NAMALWA (cell line): ENCODE data around the gene HPS1.
"Not testable (repeated sequence)": the region's sequence is repeated elsewhere in the genome, so short reads cannot be mapped to it uniquely, and the experiment has no call there.

Source experiments
- DNase-seq: peaks from one replicate; pipeline ENCODE4 v3.0.0-alpha.2; 2015; ENCODE audit warnings: low spot score

The HPS1 gene

DNA sequence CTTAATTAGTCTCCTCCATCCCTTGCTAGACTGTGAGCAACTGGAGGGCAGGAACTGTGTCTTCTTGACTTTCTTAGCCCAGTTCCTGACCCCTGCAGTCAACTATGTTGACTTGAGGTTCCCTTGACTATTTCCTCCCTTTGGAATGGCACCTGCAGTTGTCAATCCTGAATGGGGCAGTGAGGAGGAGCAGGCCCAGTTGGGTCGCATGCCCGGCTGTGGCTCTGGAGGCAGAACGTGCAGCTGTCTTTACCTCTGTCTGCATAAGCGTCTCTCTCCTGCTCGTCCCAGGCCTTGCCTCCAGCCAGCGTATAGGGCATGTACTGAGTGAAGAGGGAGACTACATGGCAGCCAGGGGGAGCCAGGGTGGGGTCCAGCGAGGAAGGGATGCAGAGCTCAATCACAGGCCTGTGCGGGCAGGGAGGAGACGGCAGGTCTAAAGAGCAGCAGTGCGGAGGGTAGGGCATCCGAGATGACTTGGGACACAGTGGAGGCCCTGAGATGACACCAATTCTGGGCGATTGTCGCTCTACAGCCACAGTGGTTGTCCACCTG, 58.6 kb downstream of the HPS1 start:
- DNase-seq = no peak

- DNase-seq = no peak
Observed at GRCh38 chr10:98384531-98385133, 62.1 kb downstream of the HPS1 start.

DNA sequence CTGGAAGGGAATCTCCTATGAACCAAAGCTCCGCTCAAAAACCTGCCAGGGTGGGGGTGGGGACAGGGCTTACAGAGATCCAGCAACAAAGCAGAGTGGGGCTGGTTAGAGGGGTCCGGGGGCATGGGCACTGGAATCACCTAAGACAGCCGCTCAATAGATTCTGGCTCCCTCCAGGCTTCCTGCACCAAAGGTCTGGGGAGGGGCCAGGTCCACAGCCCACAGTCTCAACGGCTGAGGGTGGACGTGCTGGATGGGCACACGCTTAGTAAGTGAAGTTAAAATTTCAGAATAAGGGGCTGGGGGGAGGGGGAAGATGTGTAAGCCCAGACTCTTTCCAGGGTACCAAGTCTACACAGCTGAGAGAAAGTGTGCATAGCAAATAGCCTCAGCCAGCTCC, 62.9 kb downstream of the HPS1 start:
- no peak for DNase-seq

DNA sequence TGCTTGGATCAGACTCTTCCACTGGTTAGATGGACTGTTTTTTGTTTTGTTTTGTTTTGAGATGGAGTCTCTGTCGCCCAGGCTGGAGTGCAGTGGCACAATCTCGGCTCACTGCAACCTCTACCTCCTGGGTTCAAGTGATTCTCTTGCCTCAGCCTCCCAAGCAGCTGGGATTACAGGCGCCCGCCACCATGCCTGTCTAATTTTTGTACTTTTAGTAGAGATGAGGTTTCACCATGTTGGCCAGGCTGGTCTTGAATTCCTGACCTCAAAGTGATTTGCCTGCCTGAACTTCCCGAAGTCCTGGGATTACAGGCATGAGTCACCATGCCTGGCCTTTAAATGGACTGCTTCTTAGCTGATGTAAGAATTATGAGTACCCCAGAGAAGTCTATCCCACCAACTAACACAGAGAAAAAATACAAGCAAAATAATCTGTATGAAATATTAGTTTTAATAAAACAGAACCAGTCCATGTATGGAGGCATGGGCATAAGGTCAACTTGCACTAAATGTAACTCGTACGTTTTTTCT, 63.5 kb downstream of the HPS1 start:
- not testable (repeated sequence) for DNase-seq

DNA sequence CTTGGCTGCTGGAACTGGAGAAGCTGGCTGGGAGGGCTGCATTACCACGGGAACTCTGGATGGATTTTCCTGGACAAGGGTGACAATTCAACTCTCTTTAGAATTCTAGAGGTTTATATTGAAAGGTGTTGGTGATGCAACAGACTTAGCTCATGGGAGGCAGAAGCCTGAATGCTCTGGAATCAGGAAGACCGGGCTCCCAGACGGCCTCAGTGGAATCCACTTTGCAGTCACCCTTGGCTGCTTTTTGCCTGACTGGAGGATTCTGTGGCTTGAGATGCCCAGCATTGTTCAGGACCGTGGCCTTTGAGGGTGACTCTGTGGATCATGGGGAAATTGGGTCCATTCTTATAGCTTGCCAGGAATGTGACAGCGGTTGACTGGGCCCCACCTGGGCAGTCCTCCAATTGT, 64.0 kb downstream of the HPS1 start:
- no peak for DNase-seq

DNA sequence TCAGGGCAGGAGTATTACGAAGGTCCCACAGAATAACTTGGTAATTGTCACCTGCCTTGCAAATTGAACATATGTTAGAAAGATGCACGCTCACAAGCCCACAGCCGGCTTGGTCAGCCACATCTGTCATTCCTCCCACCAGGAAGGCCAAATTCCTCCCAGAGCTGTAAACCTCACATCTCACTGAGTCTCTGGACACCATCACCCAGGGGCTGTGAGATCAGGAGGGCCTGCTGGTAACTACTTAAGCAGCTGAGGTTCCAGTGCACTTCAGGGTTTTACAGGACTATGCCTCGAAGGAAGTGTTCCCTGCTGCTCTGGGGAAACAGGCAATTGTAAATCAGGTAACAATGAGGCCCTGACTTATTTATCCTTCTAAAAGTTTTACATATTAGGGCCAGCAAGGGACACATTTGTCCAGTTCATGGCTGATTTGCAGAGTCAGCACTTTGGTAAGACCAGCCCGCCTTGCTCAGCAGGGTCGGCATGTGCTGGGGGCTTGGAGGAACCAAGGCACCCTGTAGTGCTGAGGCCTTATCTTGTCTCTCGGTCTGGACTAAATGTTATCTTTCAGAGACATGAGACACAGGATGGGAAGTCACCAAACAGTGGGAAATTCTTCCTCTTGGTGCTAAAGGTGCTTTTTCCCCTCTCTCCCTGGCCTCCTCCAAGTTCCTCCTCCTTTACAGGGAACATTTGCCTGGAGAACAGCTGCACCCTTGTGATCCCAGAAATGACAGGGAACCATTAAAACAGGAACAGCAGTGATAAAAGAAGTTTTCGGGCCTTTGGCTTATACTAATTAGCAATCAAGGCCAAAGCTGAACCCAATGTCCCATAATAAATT, 66.0 kb downstream of the HPS1 start:
- DNase-seq = no peak

DNA sequence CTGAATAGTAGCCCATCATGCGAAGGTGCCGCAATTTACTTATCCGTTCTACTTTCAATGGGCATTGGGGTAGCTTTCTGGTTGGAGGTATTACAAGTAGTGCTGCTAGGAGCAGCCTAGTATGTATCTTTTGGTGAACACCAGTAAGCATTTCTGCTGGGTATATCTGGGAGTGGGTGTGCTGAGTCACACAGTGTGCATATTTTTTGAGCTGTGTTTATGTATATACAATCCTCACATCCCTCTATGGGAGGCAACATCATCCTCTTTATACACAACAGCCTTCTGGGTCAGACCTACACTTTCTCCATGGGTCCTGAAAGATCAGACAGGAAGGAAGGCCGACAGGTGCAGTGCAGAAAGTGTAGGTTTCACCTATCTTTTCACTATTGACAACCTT, 68.0 kb downstream of the HPS1 start:
- no peak for DNase-seq

DNA sequence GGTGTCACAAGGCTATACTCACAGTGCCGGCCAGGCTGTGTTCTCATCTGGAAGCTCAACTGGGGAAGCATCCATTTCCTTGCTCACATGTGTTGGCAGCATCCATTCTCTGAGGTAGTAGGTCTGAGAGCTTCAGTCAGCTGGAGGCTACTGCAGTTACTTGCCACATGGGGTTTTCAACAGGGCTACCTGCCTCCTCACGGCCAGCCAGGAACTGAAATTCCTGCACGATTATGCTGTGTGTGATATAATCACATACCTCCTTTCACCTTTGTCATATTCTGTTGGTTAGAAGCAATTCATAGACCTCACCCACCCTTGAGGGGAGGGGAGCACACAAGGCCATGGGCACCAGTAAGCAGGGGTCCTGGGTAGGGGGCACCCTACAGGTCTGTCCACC, 69.2 kb downstream of the HPS1 start:
- no peak for DNase-seq

- DNase-seq = no peak
Observed at GRCh38 chr10:98377001-98377400, 69.7 kb downstream of the HPS1 start.

GRCh38 chr10:98376485-98376884, 70.2 kb downstream of the HPS1 start:
- DNase-seq = no peak

DNA sequence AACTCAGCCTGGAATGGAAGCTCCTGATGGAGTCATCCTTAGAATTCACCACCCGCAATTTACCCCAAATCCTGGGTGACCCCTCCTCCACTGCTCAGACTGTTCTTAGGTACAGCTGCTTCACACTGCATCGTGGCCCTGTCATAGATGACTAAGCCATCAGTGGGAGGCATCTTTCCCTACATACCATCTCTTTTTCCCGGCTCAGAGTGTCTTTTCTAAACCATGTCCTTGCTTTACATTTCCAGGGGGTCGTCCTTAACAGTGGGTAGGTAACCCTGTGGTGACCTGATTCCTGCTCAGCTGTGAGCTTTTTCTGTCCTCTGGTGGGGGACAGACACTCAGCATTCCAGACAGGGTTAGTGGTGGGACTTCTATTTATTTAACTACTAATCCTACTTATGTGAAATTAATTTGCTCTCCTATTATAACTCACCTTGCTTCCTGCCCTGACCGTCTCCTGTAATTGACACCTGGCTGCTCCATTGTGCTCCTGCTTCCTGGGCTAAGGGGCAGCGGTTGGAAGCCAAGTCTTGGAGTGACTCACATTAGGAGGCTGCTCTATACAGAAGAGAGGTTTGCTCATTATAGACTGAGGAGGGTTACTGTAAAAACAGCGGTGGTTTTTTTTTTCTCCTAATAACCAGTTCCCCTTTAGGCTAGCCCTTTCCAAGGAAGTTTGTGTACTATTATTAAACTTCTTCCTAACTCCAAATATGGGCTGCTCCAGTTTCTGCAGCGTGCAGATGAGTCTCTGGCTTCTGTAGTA, 72.3 kb downstream of the HPS1 start:
- DNase-seq = no peak

- DNase-seq = no peak
Observed at GRCh38 chr10:98373260-98374040, 73.3 kb downstream of the HPS1 start.

DNA sequence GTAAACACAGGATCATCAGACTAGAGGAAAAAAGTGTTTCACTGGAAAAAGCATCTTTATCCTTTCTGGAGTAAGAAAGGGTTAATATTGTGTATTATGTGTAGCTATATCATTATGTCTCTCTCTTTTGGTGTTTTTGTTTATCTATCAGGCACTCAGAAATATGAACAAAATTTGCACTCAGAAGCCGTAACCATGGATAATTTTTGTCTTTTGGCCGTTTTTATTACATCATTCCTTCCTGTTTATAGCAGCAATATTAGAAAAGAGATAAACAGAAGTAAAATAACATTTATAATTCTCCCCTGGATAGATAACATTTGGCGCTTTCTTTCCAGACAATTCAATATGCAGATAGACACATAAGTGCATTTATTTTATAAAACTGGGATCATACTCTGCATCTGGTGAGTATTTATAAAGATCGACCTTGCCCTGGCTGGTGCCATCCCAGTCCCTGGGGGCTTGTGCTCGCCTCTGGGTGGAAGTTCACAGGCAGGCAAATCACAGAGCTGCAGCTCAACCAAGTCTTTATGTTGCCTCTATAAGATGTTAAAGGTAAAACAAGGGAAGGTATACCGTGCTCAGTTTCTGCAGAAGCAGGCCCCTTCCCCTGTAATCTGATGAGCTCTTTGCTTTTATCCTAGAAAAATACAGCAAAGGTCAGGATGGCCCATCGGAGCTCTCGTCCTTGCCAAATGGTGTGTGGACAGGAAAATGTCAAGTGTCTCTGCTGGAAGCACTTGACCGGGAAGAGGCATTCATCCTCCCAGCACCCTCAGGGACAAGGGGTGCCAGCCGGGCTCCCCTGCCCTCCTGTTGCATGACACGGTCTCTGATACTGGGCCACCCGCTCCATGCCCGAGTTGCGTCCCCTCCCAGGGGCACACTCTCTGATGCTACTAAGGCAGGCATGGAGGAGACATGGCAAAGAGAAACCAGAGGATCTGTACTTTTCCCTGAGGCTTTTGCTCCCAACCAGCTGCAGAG, 75.6 kb downstream of the HPS1 start:
- DNase-seq = no peak

DNA sequence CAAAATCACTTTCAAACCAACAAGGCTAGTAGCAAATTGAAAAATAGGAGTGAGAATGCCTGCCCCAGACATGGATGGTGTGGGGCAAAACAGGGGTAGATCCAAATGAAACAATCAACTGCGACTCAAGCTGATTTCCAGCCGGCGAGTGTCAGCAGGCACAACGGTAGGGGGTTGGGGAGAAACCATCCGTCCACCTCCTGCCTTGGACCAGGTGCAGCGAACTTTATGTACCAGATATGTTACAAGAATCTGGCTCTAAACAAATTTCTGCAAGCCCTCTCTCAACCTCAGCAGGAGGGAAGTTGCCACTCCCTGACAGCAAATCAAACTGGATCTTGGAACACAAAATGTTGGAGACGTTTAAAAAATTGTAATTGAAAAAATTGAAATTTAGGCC, 76.9 kb downstream of the HPS1 start:
- DNase-seq = no peak

GRCh38 chr10:98368644-98369043, 78.1 kb downstream of the HPS1 start:
- no peak for DNase-seq

DNA sequence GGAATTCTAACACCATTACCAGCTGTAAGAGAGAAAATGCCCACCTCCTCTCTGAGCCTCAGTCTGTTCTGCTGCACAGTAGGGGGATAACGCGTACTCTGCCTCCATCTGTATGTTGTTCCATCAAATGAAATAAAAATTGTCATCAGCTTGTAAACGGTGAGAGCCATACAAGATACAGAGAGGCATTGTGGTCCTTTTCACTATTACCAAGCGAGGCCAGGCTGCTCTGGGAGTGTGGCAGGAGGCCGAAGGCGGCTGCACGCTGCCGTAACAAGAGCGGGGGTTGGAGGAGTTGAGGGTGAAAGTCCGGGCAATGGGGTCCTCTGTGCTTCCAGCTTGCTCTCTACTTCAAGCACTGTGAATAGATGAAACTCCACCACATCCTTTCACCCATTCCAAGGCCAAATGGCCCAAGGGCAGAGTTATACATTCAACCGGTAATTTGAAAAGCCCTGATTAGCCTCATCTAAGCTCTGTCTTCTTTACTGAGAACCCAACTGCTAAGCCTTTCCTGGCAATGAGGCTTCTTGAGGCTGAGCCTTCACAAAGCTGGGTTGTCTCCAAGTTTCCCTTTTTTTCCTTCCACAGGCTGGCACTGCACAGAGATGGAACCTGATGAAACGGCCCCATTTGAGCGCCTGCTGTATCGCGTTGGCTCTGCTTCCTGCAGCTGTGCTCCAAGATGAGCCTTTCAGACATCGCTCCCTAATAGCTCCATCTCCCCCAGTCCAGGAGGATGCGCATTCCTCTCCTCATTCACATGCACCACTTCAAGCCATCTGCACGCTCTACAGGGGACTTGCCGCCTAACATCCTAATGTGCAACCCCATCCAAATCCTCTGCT, 78.9 kb downstream of the HPS1 start:
- no peak for DNase-seq
